Fibroblast of skin of right biceps (primary cell): ENCODE results near the gene FREM1.

Experiments used
- DNase-seq: peaks from one replicate; pipeline ENCODE4 v3.0.0-alpha.2; 2013

FREM1 gene

GRCh38 chr9:14752871-14753270, 157.4 kb downstream of the FREM1 start:
- DNase-seq = no peak

GRCh38 chr9:14752271-14752670, 158.0 kb downstream of the FREM1 start:
- no peak for DNase-seq

- no peak for DNase-seq
Observed at GRCh38 chr9:14750821-14751220, 159.4 kb downstream of the FREM1 start.

- DNase-seq = no peak
Observed at GRCh38 chr9:14749741-14750211, 160.5 kb downstream of the FREM1 start.

- no peak for DNase-seq
Observed at GRCh38 chr9:14748373-14748772, 161.9 kb downstream of the FREM1 start.

- DNase-seq = no peak
Observed at GRCh38 chr9:14747111-14747510, 163.1 kb downstream of the FREM1 start.

GRCh38 chr9:14746626-14747025, 163.6 kb downstream of the FREM1 start:
- DNase-seq = no peak

GRCh38 chr9:14744768-14745167, 165.5 kb downstream of the FREM1 start:
- no peak for DNase-seq

- no peak for DNase-seq
Observed at GRCh38 chr9:14741369-14741768, 168.9 kb downstream of the FREM1 start.

GRCh38 chr9:14733133-14733532, 177.1 kb downstream of the FREM1 start:
- no peak for DNase-seq

- no peak for DNase-seq
Observed at GRCh38 chr9:14731294-14731981, 178.8 kb downstream of the FREM1 start.

- DNase-seq = peak; percentile 4
Observed at GRCh38 chr9:14730461-14730898, 179.7 kb downstream of the FREM1 start.

- DNase-seq = no peak
Observed at GRCh38 chr9:14723301-14723700, 186.9 kb downstream of the FREM1 start.

GRCh38 chr9:14722391-14723035, 187.7 kb downstream of the FREM1 start, which contains the start of gene CER1:
Gene CER1, minus strand, starts transcription at chr9:14722733. Its CDS starts 61 bp downstream, at chr9:14722672.
- DNase-seq = no peak

GRCh38 chr9:14719231-14719923, 190.9 kb downstream of the FREM1 start:
- no peak for DNase-seq

- peak; percentile 65 for DNase-seq
Observed at GRCh38 chr9:14715102-14715501, 195.1 kb downstream of the FREM1 start.

GRCh38 chr9:14713187-14713767, 197.0 kb downstream of the FREM1 start:
- DNase-seq = no peak

GRCh38 chr9:14710804-14711203, 199.4 kb downstream of the FREM1 start:
- DNase-seq = peak; percentile 84

GRCh38 chr9:14706530-14707140, 203.6 kb downstream of the FREM1 start:
- no peak for DNase-seq

- no peak for DNase-seq
Observed at GRCh38 chr9:14705079-14705478, 205.1 kb downstream of the FREM1 start.

GRCh38 chr9:14704281-14704680, 205.9 kb downstream of the FREM1 start:
- no peak for DNase-seq

GRCh38 chr9:14702200-14702720, 208.0 kb downstream of the FREM1 start:
- no peak for DNase-seq
